Measurements from ENCODE around the gene NR2F1-AS1.

Gene NR2F1-AS1

DNA sequence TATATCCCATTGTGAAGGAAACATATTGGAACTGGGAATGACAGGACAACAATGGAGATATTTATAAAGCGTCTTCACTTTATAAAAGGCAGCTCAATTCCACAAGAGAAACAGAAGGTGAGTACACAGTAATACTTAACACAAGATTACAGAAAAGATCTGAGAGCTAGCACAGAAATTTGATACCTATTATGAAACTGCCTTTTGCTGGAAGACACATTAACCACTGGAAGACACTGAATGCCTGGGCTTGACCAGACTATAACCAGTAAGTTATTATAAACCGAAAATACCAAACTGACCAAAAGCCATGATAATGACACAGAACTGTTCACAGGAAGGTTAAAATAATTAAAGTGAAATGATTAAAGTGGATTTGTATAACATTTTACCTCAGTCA lies 195.4 kb downstream of the NR2F1-AS1 start:
- no peak for DNase-seq (ENCODE audit: low read depth in 3 of 3)

DNA sequence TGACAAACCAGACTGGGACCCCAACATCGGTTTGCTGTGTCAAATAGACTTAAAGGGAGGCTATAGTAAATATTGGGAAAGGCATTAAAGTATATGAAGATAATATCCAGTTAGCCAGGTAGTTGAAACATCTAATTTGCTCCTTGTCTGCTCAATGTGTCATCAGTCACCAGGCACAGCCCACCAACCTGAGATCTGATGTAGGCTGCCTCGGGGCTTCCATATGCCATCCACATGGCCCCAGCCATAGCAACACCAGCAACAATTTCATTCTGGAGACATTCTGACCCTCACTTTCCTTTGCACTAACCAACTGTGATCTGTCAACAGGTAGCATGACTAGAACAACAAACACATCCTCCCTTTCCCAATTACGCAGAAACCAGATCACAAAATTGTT lies 196.0 kb downstream of the NR2F1-AS1 start:
- no peak for DNase-seq (ENCODE audit: low read depth in 3 of 3)

DNA sequence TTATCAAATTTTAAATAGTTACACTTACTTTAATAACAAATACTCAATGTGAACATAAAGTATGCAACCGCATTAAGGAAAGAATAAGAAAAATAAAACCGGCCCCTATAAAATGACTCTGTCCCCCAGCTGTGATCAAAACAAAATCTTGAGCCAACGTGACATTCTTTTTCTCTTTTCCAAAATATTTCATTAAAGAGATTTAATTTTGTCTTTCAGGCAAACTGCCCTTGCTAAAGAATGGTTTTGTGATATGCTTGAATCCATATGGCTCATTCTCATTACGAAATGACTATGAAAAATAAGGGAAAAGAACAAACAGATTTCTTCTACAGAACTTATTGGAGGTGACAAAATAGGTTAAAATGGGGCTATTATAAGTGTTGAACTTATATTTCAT lies 197.0 kb downstream of the NR2F1-AS1 start:
- no peak for DNase-seq (ENCODE audit: low read depth in 3 of 3)

DNA sequence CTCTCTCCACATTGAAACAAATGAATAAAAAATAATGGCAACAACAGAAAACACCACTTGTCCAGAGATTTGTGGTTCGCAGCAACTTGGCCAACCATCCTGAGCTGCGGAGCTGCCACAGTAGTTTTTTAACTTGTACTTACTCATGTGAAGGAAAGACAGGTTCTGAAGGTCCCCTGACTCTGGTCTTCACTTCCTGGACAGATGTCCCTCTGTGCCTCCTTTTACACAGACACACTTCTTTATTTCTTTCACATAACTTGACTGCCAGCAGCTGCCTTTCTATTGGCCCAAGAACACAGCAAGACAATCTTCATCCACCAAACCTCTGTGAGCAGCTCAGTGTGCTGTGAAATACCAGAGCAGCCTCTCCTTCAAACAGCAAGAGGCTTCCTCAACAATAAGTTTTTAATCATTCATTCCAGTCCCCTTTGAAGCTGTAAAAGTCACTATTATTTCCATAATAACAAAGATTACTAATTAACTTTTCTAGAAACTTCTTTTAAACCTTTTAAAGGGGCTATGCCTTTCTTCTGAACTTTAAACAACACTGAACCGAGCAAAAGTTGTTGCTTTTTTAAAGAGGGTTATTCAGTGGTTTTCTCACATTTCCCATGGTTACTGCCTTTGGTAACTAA lies 198.7 kb downstream of the NR2F1-AS1 start:
- no peak for DNase-seq (ENCODE audit: low read depth in 3 of 3)

DNA sequence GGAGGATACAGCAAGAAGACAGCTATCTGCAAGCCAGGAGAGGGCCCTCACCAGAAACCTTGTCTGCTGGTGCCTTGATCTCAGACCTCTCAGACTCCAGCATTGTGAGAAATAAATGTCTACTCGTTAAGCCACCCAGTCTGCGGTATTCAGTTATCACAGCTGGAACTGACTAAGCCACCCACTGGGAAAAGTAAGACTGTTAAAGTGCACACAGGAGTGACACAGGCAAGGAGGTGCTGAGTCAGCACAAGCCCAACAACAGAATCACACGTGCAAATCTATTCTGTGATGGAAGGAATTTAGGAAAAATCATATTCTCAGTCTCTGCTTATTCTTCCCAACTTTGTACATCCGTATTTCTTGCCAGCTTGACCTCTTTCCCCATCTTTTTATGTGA lies 200.0 kb downstream of the NR2F1-AS1 start:
- DNase-seq (ENCODE audit: low read depth in 3 of 3) = no peak

DNA sequence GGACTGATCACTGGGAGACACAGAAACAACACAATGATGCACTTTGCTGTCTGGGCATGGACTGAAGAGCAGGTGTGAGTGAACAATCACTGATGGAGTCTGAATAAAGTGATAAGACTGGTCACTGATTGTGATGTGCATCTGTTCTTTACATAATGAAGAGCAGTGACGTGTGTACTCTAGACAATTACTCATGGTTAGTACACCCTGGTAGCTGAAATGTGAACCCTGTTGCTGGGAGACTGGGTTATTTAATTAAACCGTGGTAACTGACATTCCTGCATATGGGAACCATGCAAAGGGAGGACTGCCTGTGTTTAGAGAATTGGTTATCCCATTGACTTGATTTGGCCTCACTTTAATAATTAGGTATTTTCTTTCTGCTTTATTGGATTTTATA lies 202.9 kb downstream of the NR2F1-AS1 start:
- DNase-seq (ENCODE audit: low read depth in 3 of 3) = no peak

DNA sequence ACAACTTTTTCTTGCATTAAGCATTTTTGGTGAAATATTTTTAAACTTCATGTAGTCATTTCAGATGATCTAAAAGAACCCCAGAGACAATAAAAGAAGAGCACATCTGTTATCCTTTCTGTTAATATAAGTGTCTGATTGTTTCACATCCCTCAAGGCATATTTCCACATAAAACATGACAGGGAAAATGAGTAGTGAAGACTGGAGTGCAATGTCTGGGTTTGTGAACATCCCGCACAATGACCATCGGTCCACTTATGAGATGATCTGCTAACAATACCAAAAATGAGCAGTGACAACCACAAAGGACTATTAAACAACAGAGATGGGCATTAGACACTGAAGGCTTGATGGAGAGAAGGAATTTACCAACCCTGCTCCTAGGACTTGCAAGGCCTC lies 209.1 kb downstream of the NR2F1-AS1 start:
- DNase-seq (ENCODE audit: low read depth in 3 of 3) = no peak

DNA sequence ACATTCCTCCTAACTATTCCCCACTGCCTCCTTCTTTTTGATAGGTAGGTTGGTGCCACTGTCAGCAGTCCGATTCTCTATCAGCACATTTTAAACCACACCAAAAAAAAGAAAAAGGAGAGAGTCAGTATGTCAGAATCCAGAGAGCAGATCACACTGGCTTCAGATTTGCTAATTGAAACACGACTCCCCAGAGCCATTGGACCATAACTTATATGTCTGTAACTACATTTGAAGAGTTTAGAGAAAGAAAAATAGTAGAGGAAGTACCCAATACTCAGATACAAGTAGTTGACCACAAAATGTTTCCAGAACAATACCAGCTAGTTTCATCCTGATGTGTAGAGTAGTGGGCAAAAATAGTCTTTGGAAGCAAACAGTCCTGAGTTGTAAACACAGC lies 216.6 kb downstream of the NR2F1-AS1 start:
- no peak for DNase-seq (ENCODE audit: low read depth in 3 of 3)

DNA sequence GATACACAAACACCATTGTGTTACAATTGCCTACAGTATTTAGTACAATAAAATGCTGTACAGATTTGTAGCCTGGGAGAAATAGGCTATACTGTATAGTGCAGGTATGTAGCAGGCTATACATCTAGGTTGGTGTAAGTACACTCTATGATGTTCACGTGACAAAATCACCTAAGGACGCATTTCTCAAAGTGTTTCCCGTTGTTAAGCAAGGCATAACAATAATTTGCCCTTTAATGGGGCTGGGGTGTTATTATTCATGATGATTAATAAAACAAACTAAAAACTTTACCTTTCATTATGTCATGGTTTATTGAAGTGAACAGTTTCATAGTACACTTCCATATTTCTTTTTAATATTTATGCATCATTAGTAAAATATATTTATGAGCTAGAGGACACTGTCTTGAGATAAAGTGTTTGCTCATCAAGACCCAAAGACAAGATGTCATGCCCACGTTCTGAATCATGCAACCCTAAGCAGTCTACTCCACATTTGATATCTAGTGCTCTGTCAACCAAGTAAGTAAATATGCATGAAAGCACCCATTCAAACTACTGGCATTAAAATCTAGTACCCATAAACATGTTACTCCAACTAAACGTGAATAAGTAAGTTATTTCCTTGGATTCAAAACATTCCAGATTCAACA lies 220.5 kb downstream of the NR2F1-AS1 start:
- no peak for DNase-seq (ENCODE audit: low read depth in 3 of 3)

DNA sequence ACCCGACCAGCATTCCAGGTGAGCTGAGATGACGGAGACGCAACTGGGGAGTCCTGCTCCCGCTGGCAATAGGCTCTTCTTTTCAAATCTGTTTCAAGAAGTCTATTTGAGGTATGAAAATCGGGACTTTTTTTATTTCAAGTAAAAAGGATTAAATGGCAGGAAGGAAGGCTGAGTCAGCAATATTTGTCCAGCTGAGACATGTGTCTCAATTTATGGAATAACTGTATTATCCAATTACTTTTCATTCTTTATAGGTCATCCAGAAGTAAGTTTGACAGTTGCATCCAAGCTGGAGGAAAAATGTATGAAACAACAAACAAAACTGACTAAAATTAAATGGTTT lies 221.1 kb downstream of the NR2F1-AS1 start:
- DNase-seq (ENCODE audit: low read depth in 3 of 3) = no peak

Measured in stimulated activated CD4-positive, alpha-beta T cell treated with anti-CD3 and anti-CD28 coated beads, TNF-alpha, amount 100 ng/mL, for 24 hours (primary cell).